HG03342 (cell line): Measurements from ENCODE around the gene SH3BP2.

Source experiments
- ATAC-seq: cut with Tn5 transposase; IDR thresholded peaks from one replicate; pipeline ENCODE4 v1.9.1; 2021; ENCODE audit warnings: mild to moderate bottlenecking, moderate library complexity; ENCODE audit not compliant: unreplicated experiment

Gene SH3BP2

GRCh38 chr4:2830632-2831610, 38.0 kb downstream of the SH3BP2 start:
- ATAC-seq: no peak

- ATAC-seq: no peak
Observed at GRCh38 chr4:2831611-2832308, 38.9 kb downstream of the SH3BP2 start.

GRCh38 chr4:2832309-2832980, 39.6 kb downstream of the SH3BP2 start:
- peak; percentile 82 for ATAC-seq

GRCh38 chr4:2832981-2833670, 40.2 kb downstream of the SH3BP2 start:
- peak; percentile 10 for ATAC-seq

- no peak for ATAC-seq
Observed at GRCh38 chr4:2833671-2834000, 40.8 kb downstream of the SH3BP2 start.

GRCh38 chr4:2834001-2834921, 41.4 kb downstream of the SH3BP2 start:
- no peak for ATAC-seq

GRCh38 chr4:2835978-2836377, 43.1 kb downstream of the SH3BP2 start:
- ATAC-seq: no peak

GRCh38 chr4:2836391-2836859, 43.5 kb downstream of the SH3BP2 start:
- ATAC-seq: no peak

GRCh38 chr4:2837110-2837903, 44.4 kb downstream of the SH3BP2 start:
- ATAC-seq: no peak

GRCh38 chr4:2837904-2838496, 45.1 kb downstream of the SH3BP2 start:
- ATAC-seq: no peak

GRCh38 chr4:2839060-2839459, 46.2 kb downstream of the SH3BP2 start:
- no peak for ATAC-seq

- no peak for ATAC-seq
Observed at GRCh38 chr4:2842687-2843262, 49.9 kb downstream of the SH3BP2 start.

GRCh38 chr4:2843263-2843940, 50.5 kb downstream of the SH3BP2 start, which contains the start of gene ADD1:
Gene ADD1, plus strand, starts transcription at chr4:2843844. Its CDS starts 32,072 bp downstream, at chr4:2875916.
- peak; percentile 84 for ATAC-seq

GRCh38 chr4:2843941-2844584, 51.2 kb downstream of the SH3BP2 start:
- peak; percentile 11 for ATAC-seq

GRCh38 chr4:2846172-2846571, 53.3 kb downstream of the SH3BP2 start:
- no peak for ATAC-seq

GRCh38 chr4:2847302-2847871, 54.5 kb downstream of the SH3BP2 start:
- ATAC-seq: no peak

- ATAC-seq: no peak
Observed at GRCh38 chr4:2848449-2848848, 55.6 kb downstream of the SH3BP2 start.
